Measurements from ENCODE around the gene CREB3L1. TPM values are rescaled to one million over a fixed set of nuclear protein-coding genes. Genes with fewer than 3 reads are reported as not detected.

Gene CREB3L1
- total RNA-seq, 1 donor from 2014 or later, result 1.9 TPM

- peak; percentile 32 for DNase-seq (ENCODE audit: low read depth, low spot score)
Measured at GRCh38 chr11:46342239-46342638, 64.8 kb downstream of the CREB3L1 start.

DNA sequence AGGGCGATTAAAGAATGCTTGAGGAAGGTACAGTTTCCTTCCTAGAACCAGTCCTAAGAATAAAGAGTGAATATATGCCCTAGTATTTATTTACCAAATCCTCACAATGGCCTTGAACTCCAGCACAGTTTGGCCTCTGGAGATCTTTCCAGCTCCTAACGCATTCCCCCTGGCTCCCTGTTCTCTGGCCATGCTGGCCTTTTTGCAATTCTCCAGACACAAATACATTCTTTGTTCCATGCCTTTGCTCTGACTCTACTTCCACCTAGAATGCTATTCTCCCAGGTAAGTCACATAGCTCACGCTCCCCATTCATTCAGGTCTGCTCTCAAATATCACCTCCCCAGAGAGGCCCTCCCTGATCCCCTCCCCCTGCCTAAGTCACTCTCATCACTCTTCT lies 66.1 kb downstream of the CREB3L1 start:
- DNase-seq (ENCODE audit: low read depth, low spot score), result no peak

GRCh38 chr11:46345131-46345597 lies 67.7 kb downstream of the CREB3L1 start:
- DNase-seq (ENCODE audit: low read depth, low spot score), result no peak

DNA sequence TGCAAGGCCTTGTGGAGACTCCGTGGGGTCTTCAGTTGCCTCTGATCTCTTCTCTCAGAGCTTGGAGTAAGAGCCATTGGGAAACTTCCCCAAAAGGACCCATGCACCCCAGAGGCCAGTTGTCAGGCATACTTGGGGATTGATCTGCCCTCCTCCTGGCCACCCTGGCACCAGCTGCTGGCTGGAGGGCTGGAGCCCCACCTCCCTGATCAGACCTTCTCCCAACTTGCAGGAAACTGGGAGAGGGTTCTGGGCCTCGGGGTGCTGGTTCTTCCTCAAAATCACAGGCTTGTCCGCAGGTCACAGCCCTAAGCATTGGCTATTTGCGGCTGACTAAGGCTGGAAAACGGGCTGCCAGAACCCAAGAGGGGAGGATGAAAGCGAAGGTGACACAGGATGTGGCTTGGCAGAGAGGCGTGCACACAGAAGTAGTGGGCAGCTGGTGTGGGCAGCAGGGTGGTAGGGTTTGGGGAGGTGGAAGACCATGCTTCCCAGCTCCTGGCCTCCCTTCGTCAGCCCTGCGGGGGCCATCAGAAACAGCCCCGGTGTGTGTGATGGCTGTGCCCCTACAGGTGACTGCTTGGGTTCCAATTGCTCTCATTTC lies 68.5 kb downstream of the CREB3L1 start:
- DNase-seq (ENCODE audit: low read depth, low spot score), result no peak

DNA sequence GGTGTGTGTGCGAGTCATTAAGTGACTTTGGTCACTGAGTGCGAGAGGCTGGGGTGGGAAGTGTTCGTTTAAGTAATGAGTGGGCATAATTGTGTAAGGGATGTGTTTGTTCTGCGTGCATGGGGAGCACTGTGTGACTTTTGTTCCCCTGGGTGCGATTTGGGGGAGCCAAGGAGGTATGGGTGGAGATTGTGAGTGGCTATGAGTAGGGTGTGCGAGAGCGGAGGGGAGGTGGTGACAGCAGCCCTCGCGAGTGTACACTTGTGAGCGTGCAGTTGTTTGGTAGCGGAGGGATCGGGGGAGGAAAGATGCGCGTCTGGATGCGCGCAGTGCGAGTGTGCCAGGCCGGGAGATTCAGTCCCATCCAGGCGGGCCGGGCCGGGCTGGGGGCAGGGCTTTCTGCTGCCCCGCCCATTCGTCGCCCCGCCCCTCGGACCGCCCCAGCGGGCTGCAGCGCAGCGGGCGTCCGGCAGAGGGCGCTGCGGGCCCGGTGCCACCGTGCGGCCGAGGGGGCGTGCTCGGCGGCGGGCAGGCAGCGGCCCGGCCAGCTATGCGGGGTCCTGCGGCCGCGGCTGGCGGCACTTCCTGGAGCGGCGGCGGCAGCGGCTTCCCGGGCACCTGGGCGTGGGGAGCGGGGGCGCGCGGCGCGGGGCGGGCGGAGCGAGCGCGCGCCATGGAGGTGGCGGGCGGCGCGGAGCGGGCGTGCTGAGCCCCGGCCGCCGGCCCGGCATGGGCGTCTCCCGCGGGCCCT lies 69.6 kb downstream of the CREB3L1 start, which contains the start of gene DGKZ:
Gene DGKZ, plus strand, starts transcription at position 578 of the 751 bp plus-strand sequence. CDS start 197 bp downstream, outside the sequence.
- peak; percentile 24 for DNase-seq (ENCODE audit: low read depth, low spot score)

- DNase-seq (ENCODE audit: low read depth, low spot score), result no peak
Measured at GRCh38 chr11:46347637-46348311, 70.3 kb downstream of the CREB3L1 start.

- no peak for DNase-seq (ENCODE audit: low read depth, low spot score)
Measured at GRCh38 chr11:46348566-46349401, 71.3 kb downstream of the CREB3L1 start.

GRCh38 chr11:46350695-46351094 lies 73.2 kb downstream of the CREB3L1 start:
- DNase-seq (ENCODE audit: low read depth, low spot score), result no peak

DNA sequence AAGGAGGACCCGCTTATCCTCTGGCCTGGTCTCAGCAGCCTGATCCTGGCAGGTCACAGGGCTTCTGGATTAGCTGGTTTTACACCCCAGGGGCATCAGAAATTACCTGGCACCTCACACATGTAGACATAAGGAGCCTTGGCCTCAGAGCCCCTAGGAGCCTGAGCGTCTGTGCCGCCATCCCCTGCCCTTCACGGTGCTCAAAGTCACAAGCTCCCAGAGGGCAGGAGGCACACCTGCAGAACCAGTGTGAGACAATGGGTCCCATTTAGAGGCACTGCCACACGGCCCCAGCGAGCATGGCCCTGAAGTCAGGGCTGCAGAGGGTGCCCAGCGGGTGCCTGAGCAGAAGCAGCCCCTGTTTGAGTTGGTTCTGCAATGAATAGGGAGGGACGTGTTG lies 73.7 kb downstream of the CREB3L1 start:
- no peak for DNase-seq (ENCODE audit: low read depth, low spot score)

GRCh38 chr11:46351606-46352005 lies 74.1 kb downstream of the CREB3L1 start:
- no peak for DNase-seq (ENCODE audit: low read depth, low spot score)

DNA sequence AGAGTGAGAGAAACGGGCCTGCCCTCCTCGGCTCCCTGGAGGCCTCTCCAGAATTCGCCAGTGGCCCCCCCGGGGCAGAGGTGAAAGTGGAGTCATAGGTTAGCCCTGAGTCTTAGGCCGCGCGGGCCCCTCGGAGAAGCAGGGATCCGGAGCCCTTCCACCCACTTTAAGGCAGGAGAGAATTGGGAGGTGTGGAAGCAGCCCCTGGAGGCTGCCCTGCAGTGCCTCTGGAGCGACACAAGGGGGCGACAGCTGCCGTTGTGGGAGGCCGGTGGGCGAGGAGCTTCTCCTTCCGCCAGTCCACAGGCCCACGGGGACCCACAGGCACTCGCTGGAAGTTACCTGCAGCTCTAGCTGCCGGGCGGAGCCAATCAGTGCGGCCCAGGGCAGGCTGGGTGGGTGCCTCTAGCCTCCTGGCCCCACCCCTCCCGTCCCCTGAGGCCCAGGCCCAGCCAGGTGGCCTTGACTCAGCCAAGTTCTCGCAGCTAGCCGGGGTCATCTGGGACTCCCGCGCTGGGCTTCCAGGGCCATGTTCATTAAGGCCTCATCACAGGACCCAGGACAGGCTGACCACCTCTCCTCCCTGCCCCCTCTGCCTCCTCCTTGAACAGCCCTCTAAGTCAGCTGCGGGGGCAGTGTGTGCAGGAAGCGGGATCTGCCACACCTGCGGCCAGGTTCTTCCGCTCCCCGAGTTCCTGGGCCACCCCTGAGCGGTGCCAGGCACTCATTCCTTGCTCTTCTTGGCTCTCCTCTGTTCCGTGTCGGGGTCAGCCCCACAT lies 74.8 kb downstream of the CREB3L1 start:
- no peak for DNase-seq (ENCODE audit: low read depth, low spot score)

DNA sequence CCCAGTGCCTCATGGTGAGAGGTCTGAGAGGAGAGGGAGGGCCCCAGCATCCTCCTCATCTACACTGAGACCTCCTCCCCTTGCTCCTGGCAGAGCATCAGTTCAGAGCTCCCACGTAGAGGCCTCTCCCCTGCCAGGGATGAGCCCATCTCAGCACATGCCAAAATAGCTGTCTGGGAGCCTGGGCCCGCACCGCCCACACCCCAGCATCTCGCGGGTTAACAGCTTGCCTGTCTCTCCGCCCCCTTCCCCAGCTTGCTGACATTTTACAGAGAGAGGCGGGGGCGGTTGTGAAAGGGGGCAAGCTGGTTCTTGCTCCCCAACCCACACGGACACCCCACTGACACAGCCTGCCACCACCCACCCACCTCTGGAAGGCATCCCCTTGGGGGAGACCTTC lies 76.2 kb downstream of the CREB3L1 start:
- no peak for DNase-seq (ENCODE audit: low read depth, low spot score)

- DNase-seq (ENCODE audit: low read depth, low spot score), result no peak
Measured at GRCh38 chr11:46356924-46357482, 79.5 kb downstream of the CREB3L1 start.

GRCh38 chr11:46357483-46357936 lies 80.0 kb downstream of the CREB3L1 start:
- DNase-seq (ENCODE audit: low read depth, low spot score), result no peak

DNA sequence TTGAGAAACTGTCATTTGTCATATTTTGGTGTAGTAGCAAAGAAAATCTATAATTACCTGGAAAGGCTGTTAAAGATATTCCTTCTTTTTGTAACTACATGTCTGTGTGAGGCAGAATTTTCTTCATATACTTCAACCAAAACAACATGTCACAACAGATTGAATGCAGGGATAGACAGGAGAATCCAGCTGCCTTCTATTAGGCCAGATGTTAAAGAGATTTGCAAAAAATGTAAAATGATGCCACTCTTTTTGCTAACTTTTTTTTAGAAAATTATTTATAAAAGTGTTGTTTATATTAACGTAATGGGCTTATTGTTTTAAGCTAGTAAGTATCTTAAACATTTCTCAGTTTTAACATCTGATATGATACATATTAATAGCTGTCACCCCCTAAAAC lies 82.5 kb downstream of the CREB3L1 start:
- DNase-seq (ENCODE audit: low read depth, low spot score), result no peak

- no peak for DNase-seq (ENCODE audit: low read depth, low spot score)
Measured at GRCh38 chr11:46360878-46361277, 83.4 kb downstream of the CREB3L1 start.

- no peak for DNase-seq (ENCODE audit: low read depth, low spot score)
Measured at GRCh38 chr11:46361283-46362155, 84.1 kb downstream of the CREB3L1 start.

GRCh38 chr11:46362156-46363030 lies 84.9 kb downstream of the CREB3L1 start:
- no peak for DNase-seq (ENCODE audit: low read depth, low spot score)
